T follicular helper cell (primary cell): ENCODE results near the gene ADAM30.

Experiments used
- DNase-seq: peaks from one replicate; pipeline ENCODE4 v3.0.0-alpha.2; 2020; ENCODE audit warnings: low read depth
- total RNA-seq, 2 experiments: gene quantifications; one replicate each; lab custom pipeline; 2026; lab: John Stamatoyannopoulos, UW

ADAM30 gene
- total RNA-seq = 0 reads per million in 2 experiments

GRCh38 chr1:119896303-119896702 is at the start of gene ADAM30:
Gene ADAM30, minus strand, starts transcription at chr1:119896515. Its CDS starts 179 bp downstream, at chr1:119896336.
- DNase-seq = no peak

DNA sequence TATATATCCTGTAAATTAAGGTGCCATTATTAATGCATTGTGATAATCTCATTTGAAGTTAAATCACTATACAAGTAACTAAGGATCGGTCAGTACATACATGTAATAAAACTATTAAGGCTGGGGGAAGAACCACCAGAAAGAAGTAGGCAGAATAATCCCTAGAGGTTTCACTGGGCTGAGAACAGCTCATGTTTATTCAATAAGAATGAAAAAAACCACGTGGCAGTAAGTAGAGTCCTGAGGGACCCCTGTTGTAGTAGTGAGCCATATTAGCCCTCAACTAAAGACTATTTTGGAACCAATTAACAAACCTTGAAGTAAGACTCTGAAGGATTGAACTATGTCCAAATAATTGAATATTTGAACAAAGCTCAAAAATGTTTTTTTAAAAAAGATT is 46.9 kb upstream of the ADAM30 start:
- DNase-seq = no peak

GRCh38 chr1:119941392-119941791 is 45.1 kb upstream of the ADAM30 start:
- DNase-seq = no peak

DNA sequence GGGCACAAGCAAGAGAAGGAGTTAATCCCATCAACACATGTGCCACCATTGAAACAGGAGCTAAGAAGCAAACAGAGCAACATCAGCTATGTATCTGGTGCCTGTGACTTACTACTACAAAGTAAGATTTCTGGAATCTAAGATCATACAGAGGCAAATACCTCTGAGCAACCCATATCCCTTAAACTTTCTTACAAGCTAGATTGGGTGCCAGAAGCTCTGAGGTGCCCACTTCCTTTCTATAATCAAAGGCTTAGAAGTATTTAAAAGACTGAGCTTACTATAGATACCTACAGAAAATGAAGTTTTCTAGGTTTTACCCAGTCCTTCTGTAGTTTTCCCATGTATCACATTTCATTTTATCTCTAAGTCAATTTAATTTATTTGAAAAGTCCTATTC is 44.4 kb upstream of the ADAM30 start:
- no peak for DNase-seq

DNA sequence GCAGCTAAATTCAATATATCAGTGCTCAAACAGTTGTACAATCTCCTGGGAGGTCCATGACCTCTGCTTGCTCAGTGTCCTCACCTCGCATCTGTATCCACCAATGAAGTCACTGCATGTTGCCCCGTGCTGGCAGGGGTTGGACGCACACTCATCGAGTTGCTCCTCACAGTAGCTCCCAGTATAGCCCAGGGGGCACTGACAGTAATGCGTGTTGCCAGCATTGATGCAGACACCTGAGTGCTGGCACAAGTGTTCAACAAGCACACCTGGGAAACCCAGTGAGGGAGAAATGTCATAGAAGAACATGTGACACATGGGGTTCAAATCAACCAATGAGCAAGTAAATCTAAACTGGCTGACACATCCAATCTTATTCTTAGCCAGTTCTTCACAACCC is 40.9 kb upstream of the ADAM30 start:
- no peak for DNase-seq

- no peak for DNase-seq
Observed at GRCh38 chr1:119935915-119936314, 39.6 kb upstream of the ADAM30 start.

DNA sequence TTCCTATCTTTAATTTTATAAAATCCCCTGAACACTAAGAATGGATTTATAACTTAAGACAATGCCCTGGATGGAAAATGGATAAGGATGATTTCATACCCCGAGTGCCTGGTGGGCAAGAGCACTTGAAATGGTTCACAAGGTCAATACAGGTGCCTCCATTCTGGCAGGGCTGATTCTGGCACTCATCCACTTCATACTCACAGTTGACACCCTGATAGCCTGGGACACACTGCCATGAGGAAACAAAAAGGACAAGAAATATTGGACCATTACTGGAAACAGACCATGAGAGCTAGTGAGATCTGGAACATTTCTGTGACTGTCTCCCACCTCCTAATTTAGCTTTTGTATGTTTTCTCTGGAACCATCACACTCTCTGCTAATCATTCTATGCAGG is 39.1 kb upstream of the ADAM30 start:
- no peak for DNase-seq

DNA sequence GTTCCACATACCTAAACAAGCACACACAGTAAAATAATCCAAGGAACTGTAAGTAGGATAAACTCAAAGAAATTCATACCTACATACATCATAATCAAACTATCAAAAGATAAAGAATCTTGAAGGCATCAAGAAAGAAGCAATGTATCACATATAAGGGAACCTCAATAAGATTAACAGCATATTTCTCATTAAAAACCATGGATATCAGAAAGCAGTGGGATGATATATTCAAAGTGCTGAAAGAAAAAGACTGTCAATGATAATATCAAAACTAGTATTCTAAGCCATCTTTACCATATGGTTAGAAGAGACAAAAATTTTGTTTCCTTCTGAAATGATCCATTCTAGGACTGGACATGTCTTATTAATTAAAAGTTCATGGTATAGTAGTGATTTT is 37.1 kb upstream of the ADAM30 start:
- DNase-seq = no peak

DNA sequence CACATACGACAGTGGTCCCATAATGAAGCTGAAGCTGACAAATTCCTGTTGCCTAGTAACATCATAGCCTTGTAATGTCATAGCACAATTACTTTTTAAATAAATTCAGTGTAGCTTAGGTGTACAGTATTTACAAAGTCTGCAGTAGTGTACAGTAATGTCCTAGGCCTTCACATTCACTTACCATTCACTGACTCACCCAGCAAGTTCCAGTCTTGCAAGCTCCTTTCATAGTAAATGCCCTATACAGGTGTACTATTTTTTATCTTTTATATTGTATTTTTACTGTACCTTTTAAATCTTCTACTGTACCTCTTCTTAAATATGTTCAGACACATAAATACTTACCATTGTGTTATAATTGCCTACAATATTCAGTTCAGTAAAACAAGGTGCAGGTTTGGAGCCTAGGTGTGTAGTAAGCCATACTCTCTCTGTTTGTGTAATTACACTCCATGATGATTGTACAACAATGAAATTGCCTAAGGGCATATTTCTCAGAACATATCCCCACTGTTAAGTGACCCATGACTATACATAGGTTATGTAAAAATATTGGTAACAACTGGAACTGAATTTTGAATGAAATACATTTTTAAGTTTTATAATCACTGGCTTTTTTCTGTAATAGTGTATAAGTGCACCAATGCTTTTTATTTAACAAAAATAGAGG is 33.5 kb upstream of the ADAM30 start:
- no peak for DNase-seq

DNA sequence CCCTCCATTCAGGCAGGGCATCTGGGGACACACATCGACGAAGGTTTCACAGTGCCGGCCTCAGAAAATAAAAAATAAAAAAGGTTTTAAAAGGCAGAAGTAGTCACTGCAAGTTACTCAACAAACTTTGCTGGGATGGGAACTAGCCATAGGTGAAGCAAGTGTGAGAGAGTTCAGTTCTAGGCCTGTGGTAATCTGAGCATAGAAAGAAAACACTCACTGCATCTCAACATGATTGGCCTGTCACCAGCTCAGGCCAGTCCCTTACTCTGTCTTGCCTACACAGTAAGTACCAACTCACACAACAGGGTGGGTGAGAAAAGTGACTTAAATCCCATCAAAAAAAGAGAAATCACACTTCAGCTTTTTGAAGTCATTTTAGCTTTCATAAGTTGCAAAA is 30.2 kb upstream of the ADAM30 start:
- DNase-seq = no peak

DNA sequence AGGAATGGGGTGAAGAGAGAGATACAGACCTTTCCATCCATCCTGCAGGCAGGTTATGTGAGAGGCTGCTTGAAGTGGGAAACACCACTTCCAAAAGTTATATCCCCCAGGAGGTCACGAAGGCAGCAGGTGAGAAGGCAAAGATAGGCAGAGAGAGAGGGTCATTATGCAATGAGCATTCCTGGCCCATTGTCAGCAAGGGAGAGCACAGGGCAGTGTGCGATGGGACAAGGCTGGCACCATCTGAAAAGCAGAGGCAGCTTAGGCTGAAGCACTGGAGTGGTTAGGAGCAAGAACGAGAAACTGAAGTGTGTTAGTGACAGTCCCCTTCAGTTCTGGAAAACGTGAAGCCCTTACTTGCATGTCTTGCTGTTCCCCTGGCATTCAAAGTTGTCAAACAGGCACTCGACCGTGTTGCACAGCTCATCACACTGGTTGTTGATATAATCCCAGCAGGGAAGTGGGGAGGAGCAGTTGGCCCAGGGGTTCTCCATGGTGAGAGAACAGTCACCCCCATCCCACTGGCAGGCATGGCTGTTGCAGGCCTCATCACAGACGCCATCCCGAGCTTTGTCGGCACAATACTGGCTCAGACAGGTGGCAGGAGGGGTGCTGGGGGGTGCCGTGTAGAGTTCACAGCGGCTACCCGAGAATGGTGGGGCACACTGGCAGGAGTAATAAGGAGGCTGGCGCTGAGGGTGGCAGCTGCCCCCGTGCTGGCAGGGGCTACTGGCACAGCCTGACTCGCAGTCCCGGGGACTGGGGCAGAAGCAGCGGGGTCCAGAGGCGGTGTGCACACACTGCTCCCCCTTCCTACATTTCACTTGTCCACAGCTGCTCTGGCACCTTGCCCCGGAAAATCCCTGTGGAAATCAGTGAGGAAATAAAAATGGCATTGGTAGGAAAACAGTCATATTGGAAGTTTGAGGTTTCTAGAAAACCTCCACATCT is 28.9 kb upstream of the ADAM30 start:
- no peak for DNase-seq

DNA sequence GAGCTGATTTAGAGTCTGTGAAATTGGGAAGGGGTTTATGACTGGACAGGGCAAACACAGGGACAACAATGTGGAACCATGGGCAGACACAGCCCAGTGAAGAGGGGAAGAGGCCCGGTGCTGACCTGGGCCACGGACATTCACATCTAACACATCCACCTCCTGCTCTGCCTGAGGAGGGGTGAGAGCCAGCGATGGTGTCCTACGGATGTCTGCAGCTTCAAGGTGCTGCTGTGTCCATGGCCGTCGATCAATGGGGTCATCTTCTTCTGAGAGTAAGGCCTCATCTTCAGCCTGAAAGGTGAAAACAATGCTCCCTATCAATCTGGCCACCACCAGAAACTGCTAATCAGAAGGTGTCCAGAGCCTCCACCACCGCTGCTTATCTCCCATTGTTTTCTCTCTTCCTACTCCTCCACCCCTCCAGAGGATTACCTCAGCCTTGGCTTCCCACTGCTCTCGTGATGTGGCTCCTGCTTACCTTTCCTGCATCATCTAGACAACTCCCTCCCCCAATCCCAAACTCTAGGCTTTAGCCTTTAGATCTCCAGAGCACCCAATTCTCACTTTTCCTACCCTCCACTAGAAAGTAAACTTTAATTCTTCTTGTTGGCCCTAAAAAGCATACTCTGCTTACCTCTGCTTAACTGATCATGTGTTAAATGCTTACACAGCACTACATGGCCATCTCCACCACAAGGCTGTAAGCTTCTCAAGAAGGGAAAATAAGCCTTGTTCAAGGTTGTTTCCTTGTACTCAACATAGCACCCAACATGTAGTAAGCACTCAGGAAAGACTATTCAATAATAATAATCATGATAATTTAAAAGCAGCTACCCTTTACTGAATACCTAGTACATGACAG is 24.0 kb upstream of the ADAM30 start:
- DNase-seq = no peak

- DNase-seq = no peak
Observed at GRCh38 chr1:119919241-119919640, 22.9 kb upstream of the ADAM30 start.

GRCh38 chr1:119918301-119918700 is 22.0 kb upstream of the ADAM30 start:
- no peak for DNase-seq

DNA sequence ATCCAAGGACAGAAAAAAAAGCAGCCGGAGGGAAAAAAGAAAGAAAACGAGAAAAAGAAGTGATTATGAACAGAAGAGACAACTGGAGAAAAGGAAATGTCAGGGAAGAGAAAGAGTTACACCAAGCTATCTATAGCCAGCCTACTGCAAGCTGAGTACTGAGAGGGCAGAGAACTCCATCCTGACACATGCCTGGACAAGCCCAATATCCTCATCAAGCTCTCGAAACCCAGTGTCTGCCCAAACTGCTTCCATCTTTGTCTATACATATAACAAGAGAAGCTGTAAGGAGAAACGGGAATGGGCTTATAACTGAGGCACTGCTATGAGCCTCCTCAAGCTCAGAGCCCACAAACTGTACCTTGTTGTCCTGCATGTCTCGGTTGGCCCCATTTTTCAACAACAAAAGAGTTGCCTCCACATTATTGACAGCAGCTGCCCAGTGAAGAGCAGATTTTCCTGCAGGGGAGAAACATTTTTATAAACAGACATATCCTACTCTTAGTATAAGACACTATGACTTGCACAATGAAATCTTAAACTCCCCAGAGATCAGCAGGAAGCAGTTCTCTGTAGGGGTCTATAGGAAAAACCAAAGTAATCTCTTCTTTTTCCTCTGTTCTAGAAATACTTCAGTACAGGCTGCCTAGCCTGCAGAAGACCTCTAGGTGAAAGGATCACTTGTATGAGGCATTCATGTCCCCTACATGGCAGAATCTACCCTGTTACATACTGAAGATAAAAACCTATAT is 21.2 kb upstream of the ADAM30 start:
- DNase-seq = no peak

GRCh38 chr1:119915517-119915916 is 19.2 kb upstream of the ADAM30 start:
- no peak for DNase-seq

GRCh38 chr1:119914071-119914470 is 17.8 kb upstream of the ADAM30 start:
- DNase-seq = no peak

DNA sequence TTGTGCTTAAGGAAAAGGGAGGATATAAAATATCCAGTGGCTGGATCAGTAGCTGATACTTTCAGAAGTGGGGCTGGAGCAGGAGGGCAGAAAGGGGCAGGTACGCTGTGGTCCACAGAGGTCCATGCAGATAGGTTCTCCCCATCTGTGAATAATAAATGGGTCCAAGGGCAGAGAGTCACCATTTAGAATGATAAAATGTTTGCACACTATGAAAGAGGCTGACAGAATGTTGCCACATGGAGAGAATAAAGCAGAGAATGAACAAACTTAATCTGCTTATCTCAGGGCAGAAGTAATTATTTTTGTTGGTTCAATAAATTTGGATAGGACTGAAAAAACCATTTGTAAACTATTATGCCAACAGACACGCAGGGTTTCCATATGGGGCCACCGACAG is 16.6 kb upstream of the ADAM30 start:
- DNase-seq = no peak

- no peak for DNase-seq
Observed at GRCh38 chr1:119911775-119912174, 15.5 kb upstream of the ADAM30 start.

DNA sequence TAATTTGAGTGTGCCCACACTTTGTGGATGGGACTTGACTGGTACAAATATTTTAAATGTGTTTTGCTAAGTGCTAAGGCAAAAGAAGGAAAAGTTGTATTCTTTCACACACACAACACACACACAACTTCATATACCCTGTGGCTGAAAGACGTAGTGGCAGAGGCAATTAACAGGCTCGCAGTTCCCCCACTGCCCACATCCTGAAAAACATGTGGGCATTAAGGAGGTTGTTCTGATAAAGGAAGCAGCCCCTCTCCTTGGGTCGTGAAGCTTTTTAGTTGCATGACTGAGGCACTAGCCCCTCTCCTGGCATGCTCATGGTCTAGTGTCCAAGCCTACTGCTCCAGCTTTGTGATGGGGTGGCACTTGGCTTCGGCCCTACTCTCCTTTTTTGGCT is 14.3 kb upstream of the ADAM30 start:
- no peak for DNase-seq

- no peak for DNase-seq
Observed at GRCh38 chr1:119909890-119910596, 13.7 kb upstream of the ADAM30 start.
